ENCODE measurements around the gene IER3.

GRCh38 chr6:30717129-30717844 lies 27.1 kb downstream of the IER3 start, which contains the start of gene MDC1:
- TF ChIP-seq HOXA7 (CRISPR knock-in tag; IDR thresholded peaks at IDR 0.05) (no peak), E2F6 (IDR thresholded peaks at IDR 0.05; ENCODE audit: borderline replicate concordance, low read depth) (peak; percentile 60; the same call in 1 of the 2 replicates), POLR2A (IDR thresholded peaks at IDR 0.05; ENCODE audit: low read length) (0 out of 2 replicates have a peak, but pooled peaks have one; percentile 32), RAD21 (conservative IDR thresholded peaks at IDR 0.05 in 1 of 2, IDR thresholded peaks at IDR 0.05 in 1 of 2) (no peak; a peak in 1 of 5 replicates)
